ENCODE measurements around the gene ITSN2.
"Not testable (repeated sequence)": the region's sequence is repeated elsewhere in the genome, so short reads cannot be mapped to it uniquely, and the experiment has no call there.

ITSN2 gene

DNA sequence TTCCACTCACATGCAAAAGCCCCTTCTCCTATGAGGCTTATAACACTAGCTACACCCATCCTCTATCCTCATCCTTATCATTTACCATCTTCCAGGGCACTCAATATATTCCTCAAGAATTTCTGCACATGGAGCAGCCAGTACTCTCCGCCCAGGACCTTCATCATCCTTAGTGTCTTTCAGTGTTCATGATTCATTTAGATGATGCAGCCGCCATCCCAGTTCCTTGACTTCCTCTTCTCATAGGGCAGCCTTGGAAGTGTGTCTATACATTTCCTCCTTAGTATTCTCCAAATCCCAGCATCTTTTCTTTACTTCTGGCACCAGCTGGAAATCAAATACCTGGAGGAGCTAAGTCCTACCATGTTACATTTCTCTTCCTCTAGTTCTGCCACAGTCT, 3.0 kb upstream of the ITSN2 start:
- no peak for DNase-seq (ENCODE audit: low read depth)

DNA sequence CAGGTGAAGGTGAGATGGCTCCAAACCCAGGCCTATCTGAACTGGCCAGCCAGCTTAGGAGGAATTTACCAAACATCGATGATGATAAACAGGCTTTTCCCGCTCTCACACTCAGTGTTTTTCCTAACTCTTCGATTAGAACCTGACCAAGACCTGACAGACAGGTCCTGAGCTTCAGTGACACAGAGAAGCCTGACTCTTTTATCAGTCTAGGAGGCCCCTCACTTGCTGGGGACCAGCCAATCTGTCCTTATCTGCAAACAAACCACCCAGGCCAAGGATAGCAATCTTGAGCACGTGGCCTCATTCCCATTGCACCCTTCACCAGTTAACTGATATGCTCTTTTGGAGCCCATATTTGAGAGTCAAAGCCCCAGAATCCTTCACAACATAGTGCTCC, 1.9 kb upstream of the ITSN2 start:
- no peak for DNase-seq (ENCODE audit: low read depth)

DNA sequence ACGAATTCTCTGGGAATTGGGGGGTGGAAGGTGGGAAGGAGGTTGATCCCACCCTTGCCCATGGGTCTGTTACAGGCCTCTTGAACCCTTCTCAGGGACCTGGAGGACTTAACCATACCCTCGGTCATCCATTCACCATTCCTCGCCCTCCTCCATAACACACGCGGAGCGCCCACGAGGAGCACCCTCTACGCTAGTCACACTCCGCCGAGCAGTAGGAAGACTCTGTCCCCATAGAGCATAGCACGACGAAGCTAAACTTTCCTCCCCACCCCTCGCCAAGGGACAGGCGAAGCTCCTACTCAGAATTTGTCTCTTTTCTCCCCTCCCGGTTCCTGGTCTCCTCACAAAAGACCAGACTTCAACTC, 611 bp upstream of the ITSN2 start:
- no peak for DNase-seq (ENCODE audit: low read depth)

DNA sequence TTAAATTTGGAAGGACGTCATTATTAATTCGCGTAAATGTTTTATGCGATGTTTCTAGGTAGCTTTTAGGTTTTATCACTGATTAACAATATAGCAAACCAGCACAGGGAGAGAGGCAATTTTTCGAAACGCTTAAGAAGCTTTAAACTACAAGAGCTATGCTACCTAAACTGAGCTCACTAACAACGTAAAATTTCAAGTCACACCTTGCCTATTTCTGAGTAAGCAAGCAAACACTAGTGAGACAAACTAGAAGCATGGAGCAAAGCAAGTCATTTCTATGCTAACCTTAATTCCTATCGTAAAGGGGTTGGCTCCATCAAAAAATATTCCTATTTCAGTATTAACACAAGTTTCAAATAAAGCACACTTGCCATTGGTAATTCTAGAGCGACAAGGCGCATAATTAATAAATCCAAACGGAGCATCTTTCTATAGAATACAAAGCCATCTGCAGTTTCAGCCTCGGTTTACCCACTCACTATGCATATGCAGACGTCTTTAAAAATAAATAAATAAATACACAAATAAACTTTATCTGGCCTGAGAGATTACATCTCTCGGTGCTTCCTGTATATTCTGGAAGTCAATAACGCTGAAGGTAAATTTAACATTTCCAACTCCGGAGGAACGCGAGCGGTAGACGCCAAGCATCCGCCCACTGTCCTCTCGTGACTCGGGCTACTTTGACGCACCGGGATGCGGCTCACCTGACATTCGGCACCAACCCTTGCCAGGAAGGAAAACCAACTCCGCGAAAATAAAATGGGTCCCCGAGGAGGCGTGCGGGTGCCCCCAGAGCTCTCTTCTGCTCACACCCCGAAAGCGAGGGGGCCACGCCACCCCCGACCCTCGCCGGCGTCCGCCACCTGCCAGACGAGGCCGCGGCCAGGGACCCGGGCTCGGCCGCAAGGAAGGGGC, 947 bp downstream of the ITSN2 start:
- DNase-seq (ENCODE audit: low read depth) = peak; percentile 31

DNA sequence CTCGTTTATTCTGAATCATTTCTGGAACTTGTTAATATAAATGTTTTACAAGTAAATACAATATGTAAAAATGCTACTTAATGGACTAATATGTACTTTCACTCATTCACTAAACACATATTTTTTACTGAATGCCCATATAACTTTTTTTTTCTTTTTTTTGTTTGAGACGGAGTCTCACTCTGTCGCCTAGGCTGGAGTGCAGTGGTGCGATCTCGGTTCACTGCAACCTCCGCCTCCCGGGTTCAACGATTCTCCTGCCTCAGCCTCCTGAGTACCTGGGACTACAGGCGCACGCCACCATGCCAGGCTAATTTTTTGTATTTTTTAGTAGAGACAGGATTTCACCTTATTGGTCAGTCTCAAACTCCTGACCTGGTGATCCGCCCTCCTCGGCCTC, 2.6 kb downstream of the ITSN2 start:
- DNase-seq (ENCODE audit: low read depth) = not testable (repeated sequence)

DNA sequence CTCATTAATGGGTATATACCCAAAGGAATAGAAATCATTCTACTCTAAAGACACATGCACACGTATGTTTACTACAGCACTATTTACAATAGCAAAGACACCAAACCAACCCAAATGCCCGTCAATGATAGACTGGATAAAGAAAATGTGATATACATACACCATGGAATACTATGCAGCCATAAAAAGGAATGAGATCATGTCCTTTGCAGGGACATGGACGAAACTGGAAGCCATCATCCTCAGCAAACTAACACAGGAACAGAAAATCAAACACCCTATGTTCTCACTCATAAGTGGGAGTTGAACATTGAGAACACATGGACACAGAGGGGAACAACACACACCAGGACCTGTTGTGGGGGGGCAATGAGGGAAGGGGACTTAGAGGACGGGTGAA, 3.2 kb downstream of the ITSN2 start:
- DNase-seq (ENCODE audit: low read depth) = not testable (repeated sequence)

DNA sequence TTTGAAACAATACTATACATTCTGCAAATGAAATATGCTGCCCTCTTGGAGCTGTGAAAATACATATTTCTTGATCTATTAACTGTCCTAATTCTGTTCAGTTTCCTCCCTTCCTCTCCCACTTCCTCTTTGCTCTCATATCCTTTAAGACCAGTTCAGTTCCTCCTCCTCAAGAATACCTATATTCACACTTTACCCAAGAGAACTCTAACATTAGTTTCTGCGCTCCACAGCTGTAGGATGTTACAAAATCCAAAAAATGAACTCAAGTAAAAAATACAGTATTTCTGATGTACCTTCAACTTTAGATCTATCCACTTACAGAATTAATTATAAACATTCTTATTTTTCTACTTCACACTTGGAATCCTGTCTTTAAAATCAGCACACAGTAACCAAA, 5.4 kb downstream of the ITSN2 start:
- DNase-seq (ENCODE audit: low read depth) = no peak

DNA sequence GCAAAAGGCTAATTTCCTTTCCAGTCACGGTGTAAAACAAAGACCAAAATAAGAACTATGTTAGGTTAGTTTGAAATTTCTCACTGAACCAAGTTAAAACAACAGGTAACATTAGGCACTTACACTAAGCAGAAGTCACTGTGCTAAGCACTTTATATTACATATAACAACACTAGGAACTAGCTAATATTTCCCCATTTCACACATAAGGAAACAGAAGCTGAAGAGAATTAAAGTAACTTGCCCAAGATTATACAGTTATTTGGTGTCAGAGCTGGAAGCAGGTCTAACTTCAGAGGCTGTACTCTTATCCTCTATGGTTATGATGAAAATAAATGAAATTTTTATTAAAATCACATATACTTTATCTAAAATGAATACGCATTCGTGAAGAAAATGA, 5.9 kb downstream of the ITSN2 start:
- no peak for DNase-seq (ENCODE audit: low read depth)

DNA sequence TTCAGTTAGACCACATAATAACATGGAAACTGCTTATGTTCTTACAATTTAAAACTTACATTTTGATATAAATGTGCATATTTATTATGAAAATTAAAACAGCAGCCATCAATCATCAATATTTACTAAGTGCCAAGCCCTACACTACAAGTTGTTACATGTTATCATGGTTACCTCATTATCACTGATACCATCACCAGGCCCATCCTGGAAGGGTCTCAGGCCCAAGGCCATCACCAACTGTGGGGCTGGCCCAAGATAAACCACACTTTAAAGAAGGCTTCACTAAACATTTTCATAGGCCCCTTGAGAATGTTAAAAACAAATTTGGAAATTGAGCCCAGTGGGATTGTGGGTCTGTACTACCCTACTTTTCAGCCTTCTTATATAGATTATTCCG, 6.4 kb downstream of the ITSN2 start:
- no peak for DNase-seq (ENCODE audit: low read depth)

DNA sequence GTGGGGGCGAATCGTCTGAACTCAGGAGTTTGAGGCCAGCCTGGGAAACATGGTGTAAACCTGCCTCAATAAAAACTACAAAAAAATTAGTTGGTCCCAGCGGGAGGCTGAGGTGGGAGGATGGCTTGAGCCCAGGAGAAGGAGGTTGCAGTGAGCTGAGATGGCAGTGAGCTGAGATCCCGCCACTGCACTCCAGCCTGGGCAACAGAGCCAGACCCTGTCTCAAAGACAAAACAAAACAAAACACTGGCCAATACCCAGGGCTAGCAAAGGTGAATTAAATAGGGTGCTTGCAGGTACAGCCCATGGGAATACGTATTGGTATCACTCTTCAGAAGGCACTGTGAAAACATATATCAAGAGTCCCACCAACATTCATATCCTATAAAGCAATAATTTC, 7.0 kb downstream of the ITSN2 start:
- DNase-seq (ENCODE audit: low read depth) = no peak

DNA sequence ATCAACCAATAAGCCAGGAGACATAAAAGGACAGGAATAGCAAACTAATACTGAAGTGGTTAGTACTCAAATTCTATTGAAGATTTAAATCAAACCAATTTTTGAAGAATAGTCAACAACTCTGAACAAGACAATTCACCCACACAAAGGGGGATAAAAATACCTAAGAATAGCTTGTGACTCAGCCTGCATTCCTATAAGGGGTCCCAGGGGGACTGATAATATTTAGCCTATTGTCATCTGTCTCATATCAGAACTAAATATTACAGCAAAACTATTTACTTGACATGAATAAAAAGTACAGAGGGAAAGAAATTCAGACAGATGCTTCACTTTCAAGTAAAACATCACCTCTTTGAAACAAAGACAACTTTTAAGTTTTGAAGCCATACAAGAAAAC, 7.7 kb downstream of the ITSN2 start:
- DNase-seq (ENCODE audit: low read depth) = no peak

DNA sequence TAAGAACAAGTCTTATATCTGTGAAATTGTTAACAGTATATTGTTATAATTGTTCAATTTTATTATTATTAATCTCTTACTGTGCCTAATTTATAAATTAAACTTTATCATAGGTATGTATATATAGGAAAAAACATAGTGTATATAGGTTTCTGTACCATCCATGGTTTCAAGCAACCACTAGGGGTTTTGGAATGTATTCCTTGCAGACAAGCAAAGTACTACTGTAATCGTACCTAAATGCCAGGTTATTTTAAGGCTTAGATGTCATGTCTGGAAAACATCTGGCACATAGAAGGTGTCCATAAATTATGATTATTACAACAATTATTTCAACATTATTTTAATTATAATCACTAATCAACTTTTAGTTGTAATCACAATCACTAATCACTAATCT, 8.4 kb downstream of the ITSN2 start:
- DNase-seq (ENCODE audit: low read depth) = no peak

DNA sequence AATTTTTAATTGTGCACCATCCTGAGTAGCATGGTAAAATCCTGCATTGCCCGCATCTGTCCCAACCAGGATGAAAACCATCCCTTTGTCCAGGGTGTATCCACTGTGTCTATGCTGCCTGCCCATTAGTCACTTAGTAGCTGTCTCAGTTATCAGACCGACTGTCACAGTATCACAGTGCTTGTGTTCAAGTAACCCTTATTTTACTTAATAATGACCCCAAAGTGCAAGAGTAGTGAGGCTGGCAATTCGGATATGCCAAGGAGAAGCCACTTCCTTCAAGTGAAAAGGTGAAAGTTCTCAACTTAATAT, 8.8 kb downstream of the ITSN2 start:
- no peak for DNase-seq (ENCODE audit: low read depth)

DNA sequence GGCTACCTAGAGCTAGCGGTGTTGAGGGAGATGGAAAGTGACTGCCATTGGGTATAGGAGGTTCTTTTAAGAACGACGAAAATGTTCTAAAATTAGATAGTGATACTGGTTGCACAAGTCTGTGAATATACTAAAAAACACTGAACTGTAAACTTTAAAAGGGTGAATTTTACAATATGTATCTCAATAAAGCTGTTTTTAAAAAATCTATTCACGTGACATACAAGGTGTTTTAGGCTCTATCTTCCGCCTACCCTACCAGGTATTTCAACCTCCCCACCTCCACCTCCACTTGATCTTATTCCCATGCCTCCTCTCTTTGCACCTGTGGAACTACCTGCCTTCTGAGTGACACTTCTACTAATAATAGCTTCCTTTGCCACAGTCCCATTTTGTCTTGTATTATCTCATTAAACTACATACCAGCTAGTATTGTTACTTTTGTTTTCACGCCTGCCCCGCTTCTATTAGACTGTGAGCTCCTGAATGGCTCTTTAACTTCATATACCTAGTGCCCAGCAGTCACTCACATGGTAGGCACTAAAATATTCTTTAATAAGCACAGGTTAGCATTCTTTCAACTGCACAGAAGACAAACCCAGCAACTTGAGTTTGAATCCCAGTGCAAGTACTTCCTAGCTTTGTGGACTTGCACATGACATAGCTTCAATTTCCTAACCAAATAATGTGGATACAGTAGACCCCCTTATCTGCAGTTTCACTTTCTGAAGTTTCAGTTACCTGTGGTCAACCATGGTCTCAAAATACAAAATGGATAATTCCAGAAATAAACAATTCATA, 9.3 kb downstream of the ITSN2 start:
- DNase-seq (ENCODE audit: low read depth) = no peak

DNA sequence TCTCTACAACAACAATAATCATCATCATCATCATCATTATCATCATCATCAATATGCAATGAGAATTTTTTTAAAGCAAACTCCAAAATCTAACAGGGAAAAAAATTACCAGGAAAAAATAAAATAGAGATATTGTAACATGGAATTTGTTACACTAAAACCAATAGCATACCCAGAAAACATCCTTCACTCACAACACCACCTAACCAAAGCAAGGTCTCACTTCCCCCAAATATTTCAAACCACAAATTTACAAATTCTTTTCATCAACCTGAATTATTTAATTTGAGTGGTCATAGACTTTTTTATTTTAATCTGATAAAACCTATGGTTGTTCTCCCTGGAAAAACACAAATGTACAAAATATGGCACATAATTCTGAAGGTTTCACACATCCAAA, 11.2 kb downstream of the ITSN2 start:
- no peak for DNase-seq (ENCODE audit: low read depth)

DNA sequence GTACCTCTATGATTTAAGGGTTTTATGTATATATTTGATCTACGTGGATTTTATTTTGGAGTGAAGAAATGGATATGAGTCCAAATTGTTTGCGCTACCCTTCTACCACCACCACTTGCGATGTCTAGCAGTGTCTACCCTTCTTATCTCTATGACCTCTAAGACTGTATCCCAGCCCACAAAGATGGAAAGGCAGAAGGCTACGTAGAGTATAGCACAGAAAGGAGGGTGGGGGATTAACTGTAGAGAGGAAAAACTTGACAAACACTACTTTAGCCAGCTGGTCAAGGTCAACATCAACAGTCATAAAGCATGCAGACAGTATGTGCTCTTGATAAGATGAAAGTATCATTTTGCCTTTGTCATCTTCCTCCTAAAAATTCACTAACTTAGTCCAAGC, 14.4 kb downstream of the ITSN2 start:
- DNase-seq (ENCODE audit: low read depth) = no peak

DNA sequence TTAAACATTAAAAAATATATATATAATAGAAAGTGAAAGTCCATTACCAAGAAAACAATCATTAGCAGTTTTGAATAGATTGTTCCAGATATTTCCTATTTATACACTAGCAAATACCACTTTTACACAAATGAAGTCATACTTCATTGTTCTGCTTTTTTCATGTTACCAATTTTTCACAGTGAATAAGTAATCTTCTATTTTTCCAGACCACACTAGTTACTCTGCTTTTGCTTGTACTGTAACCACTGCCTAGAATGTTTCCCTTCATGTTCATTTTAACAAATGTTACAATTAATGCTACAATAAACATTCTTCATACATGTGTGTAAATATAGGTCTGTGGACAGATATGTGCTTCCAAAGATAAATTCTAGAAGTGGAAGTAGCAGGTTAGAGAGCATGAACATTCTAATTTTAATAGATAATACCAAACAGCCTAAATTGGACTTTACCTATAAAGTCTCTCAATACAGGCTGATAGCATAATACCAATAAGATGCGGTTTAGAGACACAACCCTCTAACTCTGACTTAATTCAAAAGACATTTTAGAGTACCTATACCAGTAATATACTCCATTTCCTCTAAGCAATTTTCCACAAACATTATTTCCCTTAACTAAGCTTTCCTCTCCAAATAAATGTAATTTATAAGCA, 17.0 kb downstream of the ITSN2 start:
- no peak for DNase-seq (ENCODE audit: low read depth)

DNA sequence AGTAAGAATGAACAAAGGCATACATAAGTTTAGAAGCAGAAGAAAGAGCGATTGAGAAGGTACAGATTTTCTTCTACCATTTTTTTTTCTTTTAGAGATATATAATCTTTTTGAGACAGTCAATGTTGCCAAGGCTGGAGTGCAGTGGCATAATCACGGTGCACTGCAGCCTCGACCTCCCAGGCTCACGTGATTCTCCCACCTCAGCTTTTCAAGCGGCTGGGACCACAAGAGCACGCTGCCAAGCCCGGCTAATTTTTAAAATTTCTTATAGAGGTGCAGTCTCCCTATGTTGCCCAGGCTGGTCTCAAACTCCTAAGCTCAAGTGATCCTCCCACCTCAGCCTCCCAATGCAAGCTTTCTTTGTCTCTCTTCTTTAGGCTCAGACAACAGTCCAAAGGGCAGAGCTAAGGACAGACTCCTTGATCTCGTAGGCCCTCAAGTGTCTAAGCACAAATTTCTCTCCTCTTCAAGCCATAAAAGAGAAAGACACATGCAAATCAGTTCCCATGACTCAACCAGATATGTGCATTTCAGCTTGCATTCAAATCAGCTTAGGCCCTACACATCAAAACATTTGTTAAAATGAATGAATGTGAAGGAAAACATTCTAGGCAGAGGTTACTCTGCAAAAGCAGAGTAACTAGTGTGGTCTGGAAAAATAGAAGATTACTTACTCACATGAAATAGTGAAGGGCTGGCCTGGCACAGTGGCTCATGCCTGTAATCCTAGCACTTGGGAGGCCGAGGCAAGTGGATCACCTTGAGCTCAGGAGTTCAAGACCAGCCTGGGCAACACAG, 18.0 kb downstream of the ITSN2 start:
- no peak for DNase-seq (ENCODE audit: low read depth)

DNA sequence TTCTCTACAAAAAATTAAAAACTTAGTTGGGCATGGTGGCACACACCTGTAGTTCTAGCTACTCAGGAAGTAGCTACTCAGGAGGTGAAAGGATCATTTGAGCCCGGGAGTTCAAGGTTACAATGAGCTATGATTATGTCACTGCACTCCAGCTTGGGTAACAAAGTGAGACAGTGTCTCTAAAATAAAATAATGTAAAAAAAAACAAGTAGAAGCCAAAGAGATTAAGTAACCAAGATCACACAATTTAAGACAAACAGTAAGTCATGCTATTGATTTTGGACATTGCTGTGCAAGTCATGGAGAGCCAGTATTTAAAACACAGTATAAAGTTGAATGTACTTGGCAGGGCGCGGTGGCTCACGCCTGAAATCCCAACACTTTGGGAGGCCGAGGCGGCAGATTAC, 20.5 kb downstream of the ITSN2 start:
- DNase-seq (ENCODE audit: low read depth) = no peak

DNA sequence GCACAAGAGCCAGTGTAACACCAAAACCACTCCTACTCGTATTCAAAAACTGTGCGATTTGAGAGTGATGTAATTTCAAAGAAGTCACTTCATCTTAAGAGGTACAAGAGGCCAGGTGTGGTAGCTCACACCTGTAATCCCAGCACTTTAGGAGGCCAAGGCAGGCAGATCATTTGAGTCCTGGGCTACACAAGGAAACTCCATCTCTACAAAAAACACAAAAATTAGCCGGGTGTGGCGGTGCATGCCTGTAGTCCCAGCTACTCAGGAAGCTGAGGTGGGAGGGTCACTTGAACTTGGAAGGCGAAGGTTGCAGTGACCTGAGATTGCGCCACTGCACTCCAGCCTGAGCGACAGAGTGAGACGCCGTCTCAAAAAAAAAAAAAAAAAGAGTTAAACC, 21.2 kb downstream of the ITSN2 start:
- DNase-seq (ENCODE audit: low read depth) = not testable (repeated sequence)

DNA sequence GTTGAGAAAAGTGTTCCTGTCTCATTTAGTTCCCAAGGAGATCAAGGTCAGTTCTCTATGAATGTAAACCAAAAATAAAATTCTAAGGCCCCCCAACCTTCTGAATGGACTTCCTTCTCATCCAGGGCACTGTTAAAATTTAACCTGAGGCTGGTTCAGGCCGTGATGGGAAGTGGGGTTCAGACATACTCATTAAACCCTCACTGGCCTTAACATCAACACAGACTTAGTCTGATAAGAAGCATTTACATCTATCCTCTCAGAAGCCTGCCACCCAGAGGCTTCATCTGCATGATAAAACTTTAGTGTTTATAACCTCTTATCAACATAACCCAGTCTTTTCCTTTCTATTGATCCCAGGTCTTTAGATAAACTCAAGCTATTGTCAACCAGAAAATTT, 22.4 kb downstream of the ITSN2 start:
- DNase-seq (ENCODE audit: low read depth) = no peak

DNA sequence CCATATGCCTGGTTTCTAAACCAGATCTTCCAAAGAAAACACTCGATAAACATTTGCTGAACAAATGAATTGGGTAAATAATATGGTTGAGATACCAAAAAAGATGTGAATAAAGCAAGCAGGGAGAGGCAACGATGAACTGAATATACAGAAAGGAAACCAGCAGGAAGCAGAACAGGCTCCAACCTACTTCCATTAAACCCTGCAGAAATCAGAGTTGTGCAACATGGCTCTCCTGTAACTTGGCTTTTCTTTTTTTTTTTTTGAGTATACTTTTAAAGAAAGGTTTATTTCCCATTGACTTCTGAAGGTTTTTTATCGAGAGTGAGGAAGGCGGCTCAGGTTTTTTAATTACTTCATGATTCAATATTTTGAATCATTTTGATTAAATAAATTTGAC, 23.5 kb downstream of the ITSN2 start:
- no peak for DNase-seq (ENCODE audit: low read depth)
